HG03159 (cell line): ENCODE measurements around the gene ERC2.

Source experiments
- ATAC-seq: cut with Tn5 transposase; IDR thresholded peaks from one replicate; pipeline ENCODE4 v1.9.1; 2021; ENCODE audit warnings: mild to moderate bottlenecking, moderate library complexity; ENCODE audit not compliant: unreplicated experiment

Gene ERC2

GRCh38 chr3:55471084-55471483 is 997.2 kb downstream of the ERC2 start:
- ATAC-seq: no peak

- ATAC-seq: no peak
These were observed 998.2 kb downstream of the ERC2 start for GRCh38 chr3:55469957-55470526.

GRCh38 chr3:55468251-55468650 is 1000.0 kb downstream of the ERC2 start:
- ATAC-seq: no peak

DNA sequence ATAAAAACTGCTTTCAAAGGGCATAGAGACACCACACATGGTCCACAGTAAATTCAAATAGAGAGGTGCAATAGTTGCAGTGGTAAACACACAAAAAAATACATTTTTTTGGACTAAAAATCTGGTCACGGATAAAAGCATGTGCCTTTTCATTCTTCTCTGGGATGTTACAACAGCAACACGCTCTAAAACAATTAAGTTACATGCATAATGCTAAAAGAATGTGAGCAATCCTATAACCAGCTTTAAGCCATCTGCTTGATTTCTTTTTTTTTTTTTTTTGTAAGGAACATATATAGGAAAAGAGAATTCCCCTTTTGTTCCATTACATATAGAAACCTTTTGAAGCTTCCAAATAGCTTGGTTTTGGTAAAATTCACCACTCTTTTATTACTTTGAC is 1001.2 kb downstream of the ERC2 start:
- ATAC-seq: no peak

GRCh38 chr3:55466526-55466925 is 1001.7 kb downstream of the ERC2 start:
- no peak for ATAC-seq

GRCh38 chr3:55461896-55462295 is 1006.4 kb downstream of the ERC2 start:
- ATAC-seq: no peak

- no peak for ATAC-seq
These were observed 1008.4 kb downstream of the ERC2 start for GRCh38 chr3:55459838-55460237.
